Fibroblast of villous mesenchyme (primary cell): ENCODE results near the gene ADCY3. TPM values are rescaled to one million over a fixed set of nuclear protein-coding genes. Genes with fewer than 3 reads are reported as not detected.

Source experiments
- DNase-seq: peaks from one replicate; pipeline ENCODE4 v3.0.0-alpha.2; 2010; ENCODE audit warnings: low read depth
- H3K4me3 ChIP-seq: 2 replicates; pipeline ENCODE4 v1.5.1; 2011; ENCODE audit warnings: low read depth, mild to moderate bottlenecking, low read length
- CTCF ChIP-seq: IDR thresholded peaks from 2 replicates; pipeline ENCODE4 v1.5.1; 2012; ENCODE audit warnings: low read depth, mild to moderate bottlenecking, low read length; ENCODE audit not compliant: insufficient read depth
- total RNA-seq: library from RNA; depleted of rRNA; stranded (reverse); fragments of >200 nt; gene quantifications from 2 replicates; pipeline ENCODE4 v1.2.3, GENCODE V29; 2012

ADCY3 gene
- total RNA-seq, 1 donor = 43.2 TPM

- DNase-seq = peak; percentile 82
- TF ChIP-seq CTCF = no peak
- H3K4me3 ChIP-seq = no peak overlapping the region
Measured at GRCh38 chr2:24871852-24872333, 48.1 kb downstream of the ADCY3 start.

GRCh38 chr2:24870891-24871705, 48.9 kb downstream of the ADCY3 start:
- no peak for TF ChIP-seq CTCF
- DNase-seq = no peak
- H3K4me3 ChIP-seq = no peak overlapping the region

- H3K4me3 ChIP-seq = no peak overlapping the region
- DNase-seq = no peak
- no peak for TF ChIP-seq CTCF
Measured at GRCh38 chr2:24870440-24870839, 49.6 kb downstream of the ADCY3 start.

GRCh38 chr2:24866946-24867345, 53.1 kb downstream of the ADCY3 start:
- TF ChIP-seq CTCF = no peak
- DNase-seq = peak; percentile 89

GRCh38 chr2:24863641-24864040, 56.4 kb downstream of the ADCY3 start:
- peak; percentile 45 for DNase-seq
- no peak for TF ChIP-seq CTCF
- H3K4me3 ChIP-seq = no peak overlapping the region

More at GRCh38 chr2:24866946-24867345, 53.1 kb downstream of the ADCY3 start:
- H3K4me3 ChIP-seq = no peak overlapping the region

GRCh38 chr2:24861500-24861899, 58.5 kb downstream of the ADCY3 start:
- TF ChIP-seq CTCF = no peak
- DNase-seq = peak; percentile 65
- H3K4me3 ChIP-seq = no peak overlapping the region
